ENCODE measurements around the gene RIMBP2. TPM values are rescaled to one million over a fixed set of nuclear protein-coding genes. Genes with fewer than 3 reads are reported as not detected.

Gene RIMBP2
- total RNA-seq, 2 donors from 2014 or later: 0.14 TPM; not detected in 1

- H3K27me3 Mint-ChIP-seq (ENCODE audit: low read depth): peaks cover 34% of the 10 kb centered on the region
- no peak for DNase-seq
- H3K4me3 Mint-ChIP-seq: no peak overlapping the region
- no peaks in the 10 kb centered on the region for H3K4me1 Mint-ChIP-seq (ENCODE audit: low read depth)
- ATAC-seq (replicated peaks in 1 of 2): no peak
- H3K36me3 Mint-ChIP-seq (ENCODE audit: insufficient read depth in 2 of 2): peaks cover 6 to 11% of the 10 kb centered on the region in 2 donors
- no peak overlapping the region for H3K27ac Mint-ChIP-seq
- peaks cover 16 to 17% of the 10 kb centered on the region in 2 donors for H3K9me3 Mint-ChIP-seq
Observed at GRCh38 chr12:130719263-130719859, 3.3 kb upstream of the RIMBP2 start.

- ATAC-seq (replicated peaks in 1 of 2): no peak
- H3K4me1 Mint-ChIP-seq (ENCODE audit: low read depth): no peaks in the 10 kb centered on the region
- DNase-seq: no peak
Observed at GRCh38 chr12:130717752-130718151, 1.7 kb upstream of the RIMBP2 start.

GRCh38 chr12:130716969-130717366, 869 bp upstream of the RIMBP2 start:
- Mint-ChIP-seq H3K9me3 (peaks cover 0 to 4% of the 10 kb centered on the region in 2 donors), H3K27me3 (ENCODE audit: low read depth) (peaks cover 47% of the 10 kb centered on the region)

More at GRCh38 chr12:130717752-130718151, 1.7 kb upstream of the RIMBP2 start:
- Mint-ChIP-seq H3K27me3 (ENCODE audit: low read depth) (peaks cover 40% of the 10 kb centered on the region), H3K4me3 (no peak overlapping the region), H3K27ac (no peak overlapping the region), H3K36me3 (ENCODE audit: insufficient read depth in 2 of 2) (peaks cover 4 to 5% of the 10 kb centered on the region in 2 donors), H3K9me3 (peaks cover 4 to 9% of the 10 kb centered on the region in 2 donors)

GRCh38 chr12:130715150-130715997, 725 bp downstream of the RIMBP2 start:
- H3K4me1 Mint-ChIP-seq (ENCODE audit: low read depth): no peaks in the 10 kb centered on the region
- DNase-seq (no peak), ATAC-seq (replicated peaks in 1 of 2) (no peak)
- peaks cover 0 to 4% of the 10 kb centered on the region in 2 donors for H3K9me3 Mint-ChIP-seq
- peaks cover 47% of the 10 kb centered on the region for H3K27me3 Mint-ChIP-seq (ENCODE audit: low read depth)
- H3K36me3 Mint-ChIP-seq (ENCODE audit: insufficient read depth in 2 of 2): peaks cover 0 to 1% of the 10 kb centered on the region in 2 donors
- no peak overlapping the region for H3K27ac Mint-ChIP-seq
- H3K4me3 Mint-ChIP-seq: peak overlapping the region in 1 of 2 donors; percentile 37

More at GRCh38 chr12:130716969-130717366, 869 bp upstream of the RIMBP2 start:
- H3K27ac Mint-ChIP-seq: no peak overlapping the region
- no peak overlapping the region for H3K4me3 Mint-ChIP-seq
- H3K4me1 Mint-ChIP-seq (ENCODE audit: low read depth): no peaks in the 10 kb centered on the region
- ATAC-seq (replicated peaks in 1 of 2) (no peak), DNase-seq (no peak)
- H3K36me3 Mint-ChIP-seq (ENCODE audit: insufficient read depth in 2 of 2): peaks cover 0 to 1% of the 10 kb centered on the region in 2 donors

- H3K4me3 Mint-ChIP-seq: peak overlapping the region; percentile 36 to 49
- DNase-seq (no peak), ATAC-seq (replicated peaks in 1 of 2) (no peak)
- peaks cover 47% of the 10 kb centered on the region for H3K27me3 Mint-ChIP-seq (ENCODE audit: low read depth)
- no peaks in the 10 kb centered on the region for H3K4me1 Mint-ChIP-seq (ENCODE audit: low read depth)
- H3K27ac Mint-ChIP-seq: no peak overlapping the region
- H3K9me3 Mint-ChIP-seq: peaks cover 0 to 4% of the 10 kb centered on the region in 2 donors
- H3K36me3 Mint-ChIP-seq (ENCODE audit: insufficient read depth in 2 of 2): no peaks in the 10 kb centered on the region
Observed at GRCh38 chr12:130714591-130715149, 1.4 kb downstream of the RIMBP2 start.

- Mint-ChIP-seq H3K4me1 (ENCODE audit: low read depth) (no peaks in the 10 kb centered on the region), H3K9me3 (peaks cover 0 to 4% of the 10 kb centered on the region in 2 donors), H3K36me3 (ENCODE audit: insufficient read depth in 2 of 2) (no peaks in the 10 kb centered on the region), H3K4me3 (peak overlapping the region; percentile 36 to 49), H3K27me3 (ENCODE audit: low read depth) (peaks cover 47% of the 10 kb centered on the region), H3K27ac (no peak overlapping the region)
- ATAC-seq (replicated peaks in 1 of 2): no peak
- DNase-seq: no peak
Observed at GRCh38 chr12:130714091-130714590, 2.0 kb downstream of the RIMBP2 start.

GRCh38 chr12:130713581-130713991, 2.5 kb downstream of the RIMBP2 start:
- H3K9me3 Mint-ChIP-seq: peaks cover 0 to 4% of the 10 kb centered on the region in 2 donors
- peaks cover 47% of the 10 kb centered on the region for H3K27me3 Mint-ChIP-seq (ENCODE audit: low read depth)
- H3K27ac Mint-ChIP-seq: no peak overlapping the region
- peak overlapping the region in 1 of 2 donors; percentile 49 for H3K4me3 Mint-ChIP-seq
- no peak for DNase-seq
- no peak for ATAC-seq (replicated peaks in 1 of 2)
- no peaks in the 10 kb centered on the region for H3K36me3 Mint-ChIP-seq (ENCODE audit: insufficient read depth in 2 of 2)
- no peaks in the 10 kb centered on the region for H3K4me1 Mint-ChIP-seq (ENCODE audit: low read depth)

- Mint-ChIP-seq H3K27me3 (ENCODE audit: low read depth) (peaks cover 38% of the 10 kb centered on the region), H3K4me1 (ENCODE audit: low read depth) (no peaks in the 10 kb centered on the region), H3K9me3 (no peaks in the 10 kb centered on the region), H3K4me3 (no peak overlapping the region), H3K36me3 (ENCODE audit: insufficient read depth in 2 of 2) (no peaks in the 10 kb centered on the region), H3K27ac (no peak overlapping the region)
- DNase-seq (no peak), ATAC-seq (replicated peaks in 1 of 2) (no peak)
Observed at GRCh38 chr12:130712346-130713065, 3.6 kb downstream of the RIMBP2 start.

- ATAC-seq (replicated peaks in 1 of 2) (no peak), DNase-seq (no peak)
- peaks cover 32% of the 10 kb centered on the region for H3K27me3 Mint-ChIP-seq (ENCODE audit: low read depth)
- no peaks in the 10 kb centered on the region for H3K4me1 Mint-ChIP-seq (ENCODE audit: low read depth)
- H3K27ac Mint-ChIP-seq: no peak overlapping the region
- no peaks in the 10 kb centered on the region for H3K9me3 Mint-ChIP-seq
- H3K36me3 Mint-ChIP-seq (ENCODE audit: insufficient read depth in 2 of 2): no peaks in the 10 kb centered on the region
- no peak overlapping the region for H3K4me3 Mint-ChIP-seq
Observed at GRCh38 chr12:130711756-130712155, 4.3 kb downstream of the RIMBP2 start.

- ATAC-seq (replicated peaks in 1 of 2) (no peak), DNase-seq (no peak)
- H3K4me3 Mint-ChIP-seq: no peak overlapping the region
- peaks cover 22% of the 10 kb centered on the region for H3K27me3 Mint-ChIP-seq (ENCODE audit: low read depth)
- no peaks in the 10 kb centered on the region for H3K9me3 Mint-ChIP-seq
- no peaks in the 10 kb centered on the region for H3K36me3 Mint-ChIP-seq (ENCODE audit: insufficient read depth in 2 of 2)
- H3K27ac Mint-ChIP-seq: no peak overlapping the region
- no peaks in the 10 kb centered on the region for H3K4me1 Mint-ChIP-seq (ENCODE audit: low read depth)
Observed at GRCh38 chr12:130710733-130711080, 5.4 kb downstream of the RIMBP2 start.

GRCh38 chr12:130709971-130710732, 5.9 kb downstream of the RIMBP2 start:
- ATAC-seq (replicated peaks in 1 of 2): no peak
- H3K4me1 Mint-ChIP-seq (ENCODE audit: low read depth): no peaks in the 10 kb centered on the region
- no peak overlapping the region for H3K27ac Mint-ChIP-seq
- peaks cover 18% of the 10 kb centered on the region for H3K27me3 Mint-ChIP-seq (ENCODE audit: low read depth)
- DNase-seq: no peak
- no peaks in the 10 kb centered on the region for H3K9me3 Mint-ChIP-seq
- H3K4me3 Mint-ChIP-seq: no peak overlapping the region
- H3K36me3 Mint-ChIP-seq (ENCODE audit: insufficient read depth in 2 of 2): no peaks in the 10 kb centered on the region

All from activated T-cell treated with anti-CD3 and anti-CD28 coated beads, Interleukin-2, amount 50 U/mL, for 72 hours (primary cell).